ENCODE measurements around the gene MCM3.

DNA sequence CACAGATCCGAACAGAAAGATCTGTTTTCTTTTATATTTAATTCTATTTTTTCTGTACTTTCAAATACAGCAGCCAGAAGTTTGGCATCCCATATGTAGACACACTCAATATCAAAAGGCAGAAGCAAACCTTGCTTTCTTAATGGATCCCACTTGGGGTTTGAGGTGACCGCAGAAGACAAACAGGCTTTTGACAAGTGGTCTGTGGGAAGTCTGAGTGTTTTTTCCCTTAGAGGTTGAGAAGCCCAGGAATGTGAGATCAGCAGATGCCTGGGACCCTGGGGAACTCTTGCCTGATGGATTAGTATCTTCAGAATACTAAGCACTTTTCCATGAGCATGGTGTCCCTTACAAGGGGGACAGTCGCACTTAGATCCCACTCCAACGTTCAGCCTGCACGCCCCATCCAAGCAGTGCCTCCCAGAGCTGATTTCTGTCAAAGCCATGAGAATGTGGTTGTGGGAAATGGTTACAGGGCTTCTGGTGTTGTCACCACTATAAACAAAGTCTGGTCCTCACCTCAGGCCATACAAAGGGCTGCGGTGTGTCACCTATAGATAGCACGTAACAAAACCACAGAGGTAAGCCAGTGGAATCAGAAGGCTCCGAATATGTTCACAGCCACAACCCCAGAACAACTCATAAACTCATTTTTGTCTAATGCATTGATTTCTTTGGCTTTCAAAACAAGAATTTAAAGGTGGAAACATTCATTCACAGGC, 53.0 kb downstream of the MCM3 start:
- TF ChIP-seq, protein P1, sequence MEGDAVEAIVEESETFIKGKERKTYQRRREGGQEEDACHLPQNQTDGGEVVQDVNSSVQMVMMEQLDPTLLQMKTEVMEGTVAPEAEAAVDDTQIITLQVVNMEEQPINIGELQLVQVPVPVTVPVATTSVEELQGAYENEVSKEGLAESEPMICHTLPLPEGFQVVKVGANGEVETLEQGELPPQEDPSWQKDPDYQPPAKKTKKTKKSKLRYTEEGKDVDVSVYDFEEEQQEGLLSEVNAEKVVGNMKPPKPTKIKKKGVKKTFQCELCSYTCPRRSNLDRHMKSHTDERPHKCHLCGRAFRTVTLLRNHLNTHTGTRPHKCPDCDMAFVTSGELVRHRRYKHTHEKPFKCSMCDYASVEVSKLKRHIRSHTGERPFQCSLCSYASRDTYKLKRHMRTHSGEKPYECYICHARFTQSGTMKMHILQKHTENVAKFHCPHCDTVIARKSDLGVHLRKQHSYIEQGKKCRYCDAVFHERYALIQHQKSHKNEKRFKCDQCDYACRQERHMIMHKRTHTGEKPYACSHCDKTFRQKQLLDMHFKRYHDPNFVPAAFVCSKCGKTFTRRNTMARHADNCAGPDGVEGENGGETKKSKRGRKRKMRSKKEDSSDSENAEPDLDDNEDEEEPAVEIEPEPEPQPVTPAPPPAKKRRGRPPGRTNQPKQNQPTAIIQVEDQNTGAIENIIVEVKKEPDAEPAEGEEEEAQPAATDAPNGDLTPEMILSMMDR (IDR thresholded peaks at IDR 0.05): no peak
- TF ChIP-seq POLR2AphosphoS5 (IDR thresholded peaks at IDR 0.05; ENCODE audit: low read depth, low read length) (no peak), SIN3A (IDR thresholded peaks at IDR 0.05; ENCODE audit: borderline replicate concordance, insufficient read depth, low read depth, low read length) (no peak)

Measured in Panc1 (cell line).